ENCODE data around the gene QPCTL. TPM values are rescaled to one million over a fixed set of nuclear protein-coding genes. Genes with fewer than 3 reads are reported as not detected.
"Not testable (repeated sequence)": the region's sequence is repeated elsewhere in the genome, so short reads cannot be mapped to it uniquely, and the experiment has no call there.

Gene QPCTL
- total and polyA plus RNA-seq, 2 donors (not counting 1 experiment from before 2014, with no cell fraction given): 9.4 to 50.9 TPM

DNA sequence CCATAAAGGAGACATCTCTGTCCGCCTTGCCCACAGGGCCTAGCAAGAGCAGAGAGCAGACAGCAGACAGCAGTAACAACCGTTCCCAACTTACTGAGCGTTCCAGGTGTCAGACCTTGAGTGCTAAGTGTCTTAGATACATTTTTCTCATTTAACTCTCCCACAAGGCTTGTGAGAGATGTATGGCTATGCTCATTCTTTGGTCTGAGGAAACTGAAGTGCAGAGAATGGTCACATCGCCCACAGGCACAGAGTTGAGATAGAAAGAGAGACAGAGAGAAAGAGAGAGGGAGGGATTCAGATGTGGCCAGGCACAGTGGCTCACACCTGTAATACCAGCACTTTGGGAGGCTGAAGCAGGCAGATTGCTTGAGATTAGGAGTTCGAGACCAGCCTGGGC is 55.0 kb downstream of the QPCTL start:
- no peaks in the 10 kb centered on the region for H3K4me1 ChIP-seq (ENCODE audit: control insufficient read depth in 2 of 2, insufficient read depth in 2 of 2, low read length in 2 of 2)
- H4K20me1 ChIP-seq (ENCODE audit: control insufficient read depth, insufficient read depth, low read length, poor library complexity, severe bottlenecking): no peaks in the 10 kb centered on the region
- H3K4me3 ChIP-seq (ENCODE audit: control extremely low read depth in 1 of 5, extremely low read depth in 1 of 5, insufficient read depth in 1 of 5, low read depth in 2 of 5, low read length in 4 of 5): no peak overlapping the region
- WGBS (ENCODE audit: insufficient coverage): 95% methylated on average over 2 of the region's 5 CpGs
- Mint-ChIP-seq H3K27ac (no peak overlapping the region), H3K4me1 (no peaks in the 10 kb centered on the region), H3K4me3 (no peak overlapping the region), H3K9me3 (ENCODE audit: insufficient read depth) (no peaks in the 10 kb centered on the region), H3K27me3 (peaks cover 17% of the 10 kb centered on the region)
- no peak overlapping the region for H3K27ac ChIP-seq (ENCODE audit: low read length in 2 of 2)
- H3K4me2 ChIP-seq (replicated peaks; ENCODE audit: low read depth, low read length, poor library complexity, severe bottlenecking): no peak overlapping the region
- no peaks in the 10 kb centered on the region for H3K9me3 ChIP-seq (ENCODE audit: control extremely low read depth in 1 of 3, control insufficient read depth in 2 of 3, insufficient read depth in 1 of 3, low read length in 2 of 3)
- intact Hi-C loops (cut with micrococcal nuclease): no loop called here
- no peak overlapping the region for H3K9ac ChIP-seq (ENCODE audit: low read length)
- ChIA-PET CTCF (interaction anchor here (1.7 kb wide), 1 partner anchor 23 kb away, joined by 3 read pairs; no protein-coding TSS in a partner anchor), POLR2A (no interaction called here)
- H3K27me3 ChIP-seq (replicated peaks in 1 of 4; ENCODE audit: control extremely low read depth in 1 of 4, control insufficient read depth in 3 of 4, insufficient read depth in 4 of 4, low read length in 3 of 4): peaks cover 0 to 8% (median 2%) of the 10 kb centered on the region in 4 experiments
- DNase-seq (no peak), ATAC-seq (ENCODE audit: low read depth) (no peak)
- H3K36me3 ChIP-seq (replicated peaks in 1 of 2; ENCODE audit: control extremely low read depth in 1 of 2, control insufficient read depth in 1 of 2, extremely low read depth in 1 of 2, insufficient read depth in 2 of 2, low read length in 1 of 2): no peaks in the 10 kb centered on the region
- TF ChIP-seq EZH2 (IDR thresholded peaks at IDR 0.05; ENCODE audit: borderline replicate concordance, insufficient read depth, low read depth, low read length, poor library complexity, severe bottlenecking): no peak
- TF ChIP-seq, protein P1, sequence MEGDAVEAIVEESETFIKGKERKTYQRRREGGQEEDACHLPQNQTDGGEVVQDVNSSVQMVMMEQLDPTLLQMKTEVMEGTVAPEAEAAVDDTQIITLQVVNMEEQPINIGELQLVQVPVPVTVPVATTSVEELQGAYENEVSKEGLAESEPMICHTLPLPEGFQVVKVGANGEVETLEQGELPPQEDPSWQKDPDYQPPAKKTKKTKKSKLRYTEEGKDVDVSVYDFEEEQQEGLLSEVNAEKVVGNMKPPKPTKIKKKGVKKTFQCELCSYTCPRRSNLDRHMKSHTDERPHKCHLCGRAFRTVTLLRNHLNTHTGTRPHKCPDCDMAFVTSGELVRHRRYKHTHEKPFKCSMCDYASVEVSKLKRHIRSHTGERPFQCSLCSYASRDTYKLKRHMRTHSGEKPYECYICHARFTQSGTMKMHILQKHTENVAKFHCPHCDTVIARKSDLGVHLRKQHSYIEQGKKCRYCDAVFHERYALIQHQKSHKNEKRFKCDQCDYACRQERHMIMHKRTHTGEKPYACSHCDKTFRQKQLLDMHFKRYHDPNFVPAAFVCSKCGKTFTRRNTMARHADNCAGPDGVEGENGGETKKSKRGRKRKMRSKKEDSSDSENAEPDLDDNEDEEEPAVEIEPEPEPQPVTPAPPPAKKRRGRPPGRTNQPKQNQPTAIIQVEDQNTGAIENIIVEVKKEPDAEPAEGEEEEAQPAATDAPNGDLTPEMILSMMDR (IDR thresholded peaks at IDR 0.05): no peak
- H2AFZ ChIP-seq (ENCODE audit: insufficient read depth, low read depth, low read length, poor library complexity, severe bottlenecking): no peak overlapping the region
- H3K79me2 ChIP-seq (ENCODE audit: control insufficient read depth, insufficient read depth, low read length): no peaks in the 10 kb centered on the region

DNA sequence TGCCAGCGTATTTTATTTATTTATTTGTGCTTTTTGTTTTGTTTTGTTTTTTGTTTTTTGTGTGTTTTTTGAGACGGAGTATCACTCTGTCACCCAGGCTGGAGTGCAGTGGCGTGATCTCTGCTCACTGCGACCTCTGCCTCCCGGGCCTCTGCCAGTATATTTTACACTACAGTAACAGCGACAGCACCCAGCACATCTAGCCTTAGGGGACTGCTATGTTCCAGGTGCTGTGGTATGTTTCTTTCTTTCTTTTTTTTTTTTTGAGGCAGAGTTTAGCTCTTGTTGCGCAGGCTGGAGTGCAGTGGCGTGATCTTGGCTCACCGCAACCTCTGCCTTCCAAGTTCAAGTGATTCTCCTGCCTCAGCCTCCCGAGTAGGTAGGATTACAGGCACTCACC is 59.0 kb downstream of the QPCTL start:
- H3K9me3 Mint-ChIP-seq (ENCODE audit: insufficient read depth); H3K4me1 Mint-ChIP-seq; H3K4me2 ChIP-seq (replicated peaks; ENCODE audit: low read depth, low read length, poor library complexity, severe bottlenecking); H3K4me1 ChIP-seq (ENCODE audit: control insufficient read depth in 2 of 2, insufficient read depth in 2 of 2, low read length in 2 of 2); H3K27ac ChIP-seq (ENCODE audit: low read length in 2 of 2); H3K36me3 ChIP-seq (replicated peaks in 1 of 2; ENCODE audit: control extremely low read depth in 1 of 2, control insufficient read depth in 1 of 2, extremely low read depth in 1 of 2, insufficient read depth in 2 of 2, low read length in 1 of 2); H3K79me2 ChIP-seq (ENCODE audit: control insufficient read depth, insufficient read depth, low read length); H3K27ac Mint-ChIP-seq; DNase-seq; CTCF ChIA-PET; intact Hi-C loops (cut with micrococcal nuclease); ATAC-seq (ENCODE audit: low read depth); H3K4me3 Mint-ChIP-seq; H2AFZ ChIP-seq (ENCODE audit: insufficient read depth, low read depth, low read length, poor library complexity, severe bottlenecking); H3K9ac ChIP-seq (ENCODE audit: low read length); H3K27me3 ChIP-seq (replicated peaks in 1 of 4; ENCODE audit: control extremely low read depth in 1 of 4, control insufficient read depth in 3 of 4, insufficient read depth in 4 of 4, low read length in 3 of 4); H4K20me1 ChIP-seq (ENCODE audit: control insufficient read depth, insufficient read depth, low read length, poor library complexity, severe bottlenecking); H3K4me3 ChIP-seq (ENCODE audit: control extremely low read depth in 1 of 5, extremely low read depth in 1 of 5, insufficient read depth in 1 of 5, low read depth in 2 of 5, low read length in 4 of 5); H3K9me3 ChIP-seq (ENCODE audit: control extremely low read depth in 1 of 3, control insufficient read depth in 2 of 3, insufficient read depth in 1 of 3, low read length in 2 of 3): not testable (repeated sequence)
- WGBS (ENCODE audit: insufficient coverage): 80% methylated on average over 1 of the region's 10 CpGs
- peaks cover 11% of the 10 kb centered on the region for H3K27me3 Mint-ChIP-seq
- POLR2A ChIA-PET: interaction anchor here (0.7 kb wide), 1 partner anchor 1478 kb away, joined by 7 read pairs; no protein-coding TSS in a partner anchor

All from B cell (primary cell).